ENCODE results near the gene ZNF792.
"Not testable (repeated sequence)": the region's sequence is repeated elsewhere in the genome, so short reads cannot be mapped to it uniquely, and the experiment has no call there.

The ZNF792 gene

GRCh38 chr19:34970185-34970780 lies 6.3 kb upstream of the ZNF792 start:
- not testable (repeated sequence) for DNase-seq

DNA sequence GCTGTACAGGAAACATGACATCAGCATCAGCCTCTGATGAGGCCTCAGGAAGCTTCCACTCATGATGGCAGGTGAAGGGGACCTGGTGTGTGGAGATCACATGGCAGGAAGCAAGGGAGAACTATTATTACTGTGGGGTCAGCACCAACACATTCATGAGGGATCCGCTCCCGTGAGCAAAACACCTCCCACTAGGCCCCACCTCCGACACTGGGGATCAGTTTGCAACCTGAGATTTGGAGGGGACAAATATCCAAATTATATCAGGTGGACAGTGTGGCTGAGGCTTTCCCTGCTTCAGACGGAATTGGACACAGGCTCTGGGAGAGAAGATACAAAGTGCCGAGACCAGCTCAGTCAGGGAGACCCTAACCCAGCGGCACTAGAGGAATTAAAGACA lies 5.7 kb upstream of the ZNF792 start:
- no peak for DNase-seq

- DNase-seq = no peak
These were observed 3.5 kb upstream of the ZNF792 start for GRCh38 chr19:34967551-34967950.

GRCh38 chr19:34965505-34965904 lies 1.5 kb upstream of the ZNF792 start:
- not testable (repeated sequence) for DNase-seq

- DNase-seq = no peak
These were observed 569 bp upstream of the ZNF792 start for GRCh38 chr19:34964598-34964997.

DNA sequence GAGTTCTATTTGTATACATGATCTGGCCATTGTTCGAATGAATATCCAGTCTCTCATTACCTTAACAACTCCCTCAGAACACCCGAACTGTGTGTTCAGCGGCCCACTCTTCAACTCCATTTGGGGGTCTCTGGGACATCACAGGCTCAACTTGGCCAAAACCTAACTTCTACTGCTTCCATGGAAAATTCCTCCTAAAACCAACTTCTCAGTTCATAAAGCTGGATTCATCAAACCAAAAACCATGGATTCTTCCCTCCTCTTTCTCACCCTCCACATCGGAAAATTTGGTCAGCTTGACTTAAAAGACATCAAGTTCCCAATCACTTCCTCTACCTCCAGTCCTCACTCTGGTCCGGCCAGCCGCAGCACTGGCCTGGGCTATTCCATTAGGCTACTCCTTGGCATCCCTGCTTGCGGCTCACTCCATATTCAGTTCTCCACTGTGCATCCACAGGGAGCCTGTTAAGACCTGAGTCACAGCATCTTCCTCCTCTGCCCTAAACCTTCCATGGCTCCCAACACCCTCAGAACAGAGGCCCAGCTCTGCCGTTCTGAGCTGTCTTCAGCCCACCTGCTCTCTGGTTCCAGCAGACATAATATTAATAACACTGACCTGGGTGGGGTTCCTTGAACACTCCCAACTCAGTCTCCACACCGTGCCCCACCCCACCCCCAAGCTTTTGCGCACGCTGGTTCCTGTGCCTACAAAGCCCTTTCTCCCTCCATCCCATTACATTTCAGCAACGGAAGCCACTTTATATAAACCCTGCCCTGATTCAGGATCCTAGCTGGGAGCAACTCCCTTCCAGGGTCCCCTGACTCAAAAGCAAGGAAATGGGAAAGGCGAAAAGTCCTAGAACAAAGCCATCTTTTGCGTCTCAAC lies 1.1 kb downstream of the ZNF792 start:
- no peak for DNase-seq

- peak; percentile 88 for DNase-seq
These were observed 2.0 kb downstream of the ZNF792 start for GRCh38 chr19:34961775-34962686.

- no peak for DNase-seq
These were observed 2.9 kb downstream of the ZNF792 start for GRCh38 chr19:34960940-34961679.

DNA sequence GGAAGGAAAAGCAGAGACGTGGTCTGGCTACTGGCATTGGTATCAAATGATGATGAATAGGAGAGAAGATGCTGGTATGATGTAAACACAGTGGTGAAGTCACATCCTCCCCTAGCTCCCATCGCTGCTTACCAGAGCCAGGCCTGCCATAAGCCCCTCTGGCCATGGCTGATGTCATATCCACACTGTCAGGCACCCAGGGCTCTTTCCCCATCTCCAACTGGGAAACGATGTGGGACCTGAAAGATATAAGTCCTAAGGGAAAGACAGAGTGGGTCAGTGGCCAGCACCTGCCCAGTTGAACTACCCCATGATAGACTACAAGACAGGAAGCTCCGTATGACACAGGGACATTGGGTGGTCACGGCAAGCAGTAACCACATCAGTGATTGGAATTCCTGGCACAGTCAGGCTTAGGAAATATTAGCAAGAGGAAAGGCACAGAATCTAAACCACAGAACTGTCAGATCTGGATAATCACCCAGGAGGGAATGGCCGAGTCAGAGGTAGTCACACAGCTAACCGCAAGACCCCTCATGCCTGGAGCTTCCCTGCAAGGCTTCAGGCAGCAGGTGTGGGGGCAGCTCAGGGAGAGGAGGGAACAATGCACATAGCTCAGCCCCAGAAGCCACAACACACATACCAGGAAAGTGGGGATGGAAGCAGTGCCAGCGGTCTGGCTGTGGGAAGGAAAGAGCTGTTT lies 3.8 kb downstream of the ZNF792 start:
- DNase-seq = no peak

GRCh38 chr19:34959021-34959420 lies 5.0 kb downstream of the ZNF792 start:
- DNase-seq = no peak

DNA sequence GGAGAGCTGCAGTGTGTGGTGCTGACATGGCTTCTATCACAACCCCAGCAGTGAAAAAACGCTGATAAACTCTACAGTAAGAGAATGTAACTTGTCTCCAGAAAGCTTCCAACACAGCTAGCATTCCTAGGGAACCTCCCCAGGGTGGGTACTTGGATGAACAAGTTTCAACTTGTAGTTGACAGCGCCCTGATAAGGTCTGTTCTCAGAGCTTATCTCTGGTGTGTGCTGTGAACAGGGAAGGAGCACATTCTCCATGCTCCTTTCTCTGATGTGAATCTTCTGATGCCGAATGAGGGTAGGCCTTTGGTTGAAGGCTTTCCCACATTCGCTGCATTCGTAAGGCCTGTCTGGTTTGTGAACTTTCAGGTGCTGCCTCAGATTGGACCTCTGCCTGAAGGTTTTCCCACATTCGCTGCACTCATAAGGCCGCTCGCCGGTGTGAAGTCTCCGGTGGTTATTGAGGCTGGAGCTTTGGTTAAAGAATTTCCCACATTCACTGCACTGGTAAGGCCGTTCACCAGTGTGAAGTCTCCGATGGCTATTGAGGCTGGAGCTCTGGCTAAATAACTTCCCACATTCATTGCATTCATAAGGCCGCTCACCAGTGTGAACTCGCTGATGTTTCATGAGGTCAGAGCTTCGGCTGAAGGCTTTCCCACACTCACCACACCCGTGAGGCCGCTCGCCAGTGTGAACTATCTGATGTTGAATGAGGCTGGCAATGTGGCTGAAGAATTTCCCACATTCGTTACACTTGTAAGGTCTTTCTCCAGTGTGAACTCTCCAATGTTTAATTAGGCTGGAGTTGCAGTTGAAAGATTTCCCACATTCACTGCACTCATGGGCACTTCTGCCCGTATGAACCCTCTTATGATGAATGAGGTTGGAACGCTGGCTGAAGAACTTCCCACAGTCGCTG lies 5.9 kb downstream of the ZNF792 start:
- no peak for DNase-seq

DNA sequence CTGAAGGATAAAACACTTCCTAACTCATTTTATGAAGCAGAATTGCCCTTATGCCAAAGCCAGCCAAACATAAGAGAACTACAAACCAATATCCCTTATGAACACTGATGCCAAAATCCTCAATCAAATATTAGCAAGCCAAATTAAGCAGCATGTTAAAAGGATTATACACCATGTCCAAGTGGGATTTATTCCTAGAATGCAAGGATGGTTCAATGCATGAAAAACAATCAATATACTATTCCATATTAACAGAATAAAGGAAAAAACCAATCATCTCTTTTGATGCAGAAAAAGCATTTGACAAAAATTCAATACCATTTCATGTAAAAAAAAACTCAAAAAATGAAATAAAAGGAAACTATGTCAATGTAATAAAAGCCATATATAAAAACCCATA lies 10.9 kb downstream of the ZNF792 start:
- no peak for DNase-seq

GRCh38 chr19:34943861-34944573 lies 20.0 kb downstream of the ZNF792 start:
- DNase-seq = no peak

GRCh38 chr19:34938886-34939285 lies 25.1 kb downstream of the ZNF792 start:
- no peak for DNase-seq

DNA sequence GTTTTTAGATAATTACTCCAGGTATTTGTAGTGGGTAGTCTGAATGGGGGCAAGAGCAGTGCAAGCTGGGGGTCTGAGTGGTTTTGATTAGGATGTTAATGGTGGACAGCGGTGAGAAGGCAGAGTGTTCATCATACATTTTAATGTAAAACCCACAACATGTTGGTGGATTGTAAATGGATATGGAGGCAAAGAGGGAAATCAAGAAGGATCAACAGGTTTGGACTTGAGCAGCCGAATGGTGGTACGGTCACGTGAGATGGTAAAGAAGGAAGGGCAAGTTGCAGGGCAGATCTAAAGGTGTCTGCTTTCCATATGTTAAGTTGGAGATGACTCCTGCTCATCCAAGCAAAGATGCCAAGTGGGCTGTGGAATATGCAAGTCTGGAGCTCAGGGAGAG lies 27.8 kb downstream of the ZNF792 start:
- DNase-seq = no peak

DNA sequence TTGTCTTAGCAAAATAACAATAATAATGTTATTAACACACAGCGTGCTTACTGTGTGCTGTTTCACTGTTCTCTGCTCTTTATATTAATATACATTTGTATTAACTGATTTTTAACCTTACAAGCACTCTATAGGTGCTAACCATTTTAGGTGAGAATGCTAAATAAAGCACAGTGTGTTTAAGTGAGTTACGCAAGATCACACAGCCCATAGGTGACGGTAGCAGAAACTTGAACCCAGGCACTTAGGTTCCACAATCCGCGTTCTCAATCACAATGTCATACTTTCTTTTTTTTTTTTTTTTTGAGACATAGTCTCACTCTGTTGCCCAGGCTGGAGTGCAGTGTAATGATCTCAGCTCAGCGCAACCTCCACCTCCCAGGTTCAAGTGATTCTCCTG lies 31.5 kb downstream of the ZNF792 start:
- DNase-seq = no peak

GRCh38 chr19:34926685-34927375 lies 37.2 kb downstream of the ZNF792 start, which contains the start of gene ZNF30:
ZNF30 (plus strand) TSS chr19:34926903; CDS start chr19:34929948, 3,045 bp downstream.
- peak; percentile 76 for DNase-seq

DNA sequence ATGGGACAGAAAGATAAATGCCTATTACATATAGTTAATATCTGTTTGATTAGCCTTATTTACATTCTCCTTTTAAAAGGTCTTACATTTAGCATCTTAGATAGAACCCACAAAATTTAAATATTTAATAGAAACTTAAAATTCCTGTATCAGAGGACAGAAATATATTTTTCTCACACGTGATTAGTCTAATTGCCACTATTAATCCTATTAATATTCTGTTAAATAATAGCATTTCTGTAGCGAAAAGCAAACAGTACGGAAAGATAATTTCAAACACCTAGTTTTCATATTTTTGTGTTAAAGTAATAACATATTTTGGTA lies 37.7 kb downstream of the ZNF792 start:
- DNase-seq = no peak

- no peak for DNase-seq
These were observed 38.7 kb downstream of the ZNF792 start for GRCh38 chr19:34925278-34925855.

Data from GF-D8 (cell line).